ENCODE results near the gene LCK. TPM values are rescaled to one million over a fixed set of nuclear protein-coding genes. Genes with fewer than 3 reads are reported as not detected.

Gene LCK
- total and polyA plus RNA-seq, 2 donors (not counting 1 experiment from before 2014, with no cell fraction given): 22.3 to 23.8 TPM

DNA sequence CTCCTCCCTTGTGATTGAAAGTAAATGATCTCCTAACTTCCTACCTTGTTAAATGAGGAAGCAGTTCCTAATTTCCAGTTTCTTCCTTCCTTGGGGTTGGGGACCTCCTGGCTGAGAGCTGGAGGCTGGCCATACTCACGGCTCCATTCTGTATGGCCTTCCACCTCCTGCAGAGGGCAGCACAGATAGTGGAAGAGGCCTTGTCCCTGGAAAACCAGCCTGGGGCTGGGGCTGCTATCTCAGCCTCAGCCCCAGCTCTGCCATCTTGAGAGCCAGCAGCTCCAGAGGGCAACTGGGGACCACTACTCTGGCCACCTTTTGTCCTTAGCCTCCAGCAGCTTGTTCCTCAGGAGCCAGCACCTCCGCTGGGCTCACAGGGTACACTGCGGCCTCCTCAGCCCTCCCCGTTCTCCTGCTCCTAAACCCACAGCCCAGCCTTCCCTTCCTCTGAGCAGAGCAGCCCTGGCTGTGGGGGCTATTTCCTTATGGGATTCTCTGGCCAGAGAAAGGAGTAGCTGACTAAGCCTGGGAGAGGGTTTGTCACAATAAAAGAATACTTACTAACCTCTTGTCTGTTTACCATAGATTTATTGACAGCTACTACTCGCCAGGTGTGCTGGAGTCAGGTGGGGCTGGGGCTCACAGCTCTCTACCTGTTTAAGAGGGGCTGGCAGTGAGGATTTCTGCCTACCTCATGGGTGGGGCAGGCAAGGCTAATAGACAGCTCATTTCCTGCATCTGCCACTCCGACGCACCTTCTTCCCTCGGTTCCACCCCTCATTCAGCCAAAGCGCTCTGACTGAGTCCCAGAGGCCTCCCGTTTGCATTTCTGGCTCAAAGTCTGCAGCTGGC lies 35.2 kb upstream of the LCK start:
- Histone ChIP-seq H3K4me3 (ENCODE audit: control extremely low read depth in 1 of 5, extremely low read depth in 1 of 5, insufficient read depth in 1 of 5, low read depth in 2 of 5, low read length in 4 of 5) (no peak overlapping the region), H2AFZ (ENCODE audit: insufficient read depth, low read depth, low read length, poor library complexity, severe bottlenecking) (no peak overlapping the region), H4K20me1 (ENCODE audit: control insufficient read depth, insufficient read depth, low read length, poor library complexity, severe bottlenecking) (no peaks in the 10 kb centered on the region), H3K4me2 (replicated peaks; ENCODE audit: low read depth, low read length, poor library complexity, severe bottlenecking) (no peak overlapping the region), H3K4me1 (ENCODE audit: control insufficient read depth in 2 of 2, insufficient read depth in 2 of 2, low read length in 2 of 2) (peaks cover 6 to 12% of the 10 kb centered on the region in 2 donors), H3K9me3 (ENCODE audit: control extremely low read depth in 1 of 3, control insufficient read depth in 2 of 3, insufficient read depth in 1 of 3, low read length in 2 of 3) (no peaks in the 10 kb centered on the region), H3K36me3 (replicated peaks in 1 of 2; ENCODE audit: control extremely low read depth in 1 of 2, control insufficient read depth in 1 of 2, extremely low read depth in 1 of 2, insufficient read depth in 2 of 2, low read length in 1 of 2) (peaks cover 3 to 30% of the 10 kb centered on the region in 2 experiments), H3K27ac (ENCODE audit: low read length in 2 of 2) (no peak overlapping the region), H3K79me2 (ENCODE audit: control insufficient read depth, insufficient read depth, low read length) (peaks cover 23% of the 10 kb centered on the region), H3K9ac (ENCODE audit: low read length) (no peak overlapping the region), H3K27me3 (replicated peaks in 1 of 4; ENCODE audit: control extremely low read depth in 1 of 4, control insufficient read depth in 3 of 4, insufficient read depth in 4 of 4, low read length in 3 of 4) (no peaks in the 10 kb centered on the region)
- H3K4me1 Mint-ChIP-seq: peaks cover 13% of the 10 kb centered on the region
- intact Hi-C loops (cut with micrococcal nuclease): loop anchor here (1.0 to 2.0 kb wide), 2 partner anchors 119 to 198 kb away; no protein-coding TSS in a partner anchor
- H3K27ac Mint-ChIP-seq: no peak overlapping the region
- ChIA-PET POLR2A (interaction anchor here (0.6 to 1.2 kb wide), 4 partner anchors 10 to 144 kb away, joined by 3 to 6 read pairs (median 5); partner anchors contain the start of genes IQCC and LCK), CTCF (interaction anchor here (0.6 to 3.6 kb wide), 61 partner anchors 10 to 303 kb away, joined by 3 to 49 read pairs (median 5); partner anchors contain the start of genes BSDC1, CCDC28B, FAM167B and HDAC1)
- ATAC-seq (ENCODE audit: low read depth) (peak; percentile 81), DNase-seq (peak; percentile 70)
- H3K27me3 Mint-ChIP-seq: no peaks in the 10 kb centered on the region
- 88% methylated on average over 8 of the region's 10 CpGs for WGBS (ENCODE audit: insufficient coverage)
- H3K4me3 Mint-ChIP-seq: no peak overlapping the region
- no peaks in the 10 kb centered on the region for H3K9me3 Mint-ChIP-seq (ENCODE audit: insufficient read depth)
- TF ChIP-seq, protein P1, sequence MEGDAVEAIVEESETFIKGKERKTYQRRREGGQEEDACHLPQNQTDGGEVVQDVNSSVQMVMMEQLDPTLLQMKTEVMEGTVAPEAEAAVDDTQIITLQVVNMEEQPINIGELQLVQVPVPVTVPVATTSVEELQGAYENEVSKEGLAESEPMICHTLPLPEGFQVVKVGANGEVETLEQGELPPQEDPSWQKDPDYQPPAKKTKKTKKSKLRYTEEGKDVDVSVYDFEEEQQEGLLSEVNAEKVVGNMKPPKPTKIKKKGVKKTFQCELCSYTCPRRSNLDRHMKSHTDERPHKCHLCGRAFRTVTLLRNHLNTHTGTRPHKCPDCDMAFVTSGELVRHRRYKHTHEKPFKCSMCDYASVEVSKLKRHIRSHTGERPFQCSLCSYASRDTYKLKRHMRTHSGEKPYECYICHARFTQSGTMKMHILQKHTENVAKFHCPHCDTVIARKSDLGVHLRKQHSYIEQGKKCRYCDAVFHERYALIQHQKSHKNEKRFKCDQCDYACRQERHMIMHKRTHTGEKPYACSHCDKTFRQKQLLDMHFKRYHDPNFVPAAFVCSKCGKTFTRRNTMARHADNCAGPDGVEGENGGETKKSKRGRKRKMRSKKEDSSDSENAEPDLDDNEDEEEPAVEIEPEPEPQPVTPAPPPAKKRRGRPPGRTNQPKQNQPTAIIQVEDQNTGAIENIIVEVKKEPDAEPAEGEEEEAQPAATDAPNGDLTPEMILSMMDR (IDR thresholded peaks at IDR 0.05): peak; percentile 78
- no peak for TF ChIP-seq EZH2 (IDR thresholded peaks at IDR 0.05; ENCODE audit: borderline replicate concordance, insufficient read depth, low read depth, low read length, poor library complexity, severe bottlenecking)

DNA sequence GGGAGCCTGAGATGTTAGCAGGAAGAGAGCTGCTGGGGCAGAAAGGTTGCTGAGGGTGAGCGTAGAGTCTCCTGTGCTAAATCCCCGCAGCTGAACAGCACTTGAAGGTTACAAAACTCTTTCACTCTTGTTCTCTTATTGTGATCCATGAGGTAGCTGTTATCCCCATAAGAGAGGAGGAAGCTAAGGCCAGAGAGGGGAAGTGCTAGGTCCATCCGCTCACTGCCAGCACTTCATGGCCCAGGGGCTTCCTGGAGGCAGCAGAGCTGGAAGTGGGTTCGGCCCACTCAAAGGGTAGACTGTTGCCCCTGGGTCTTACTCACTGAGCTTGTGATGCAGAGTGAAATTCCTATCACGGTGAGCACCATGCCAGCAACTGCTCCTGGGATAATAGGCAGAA lies 34.5 kb upstream of the LCK start:
- H3K27me3 ChIP-seq (replicated peaks in 1 of 4; ENCODE audit: control extremely low read depth in 1 of 4, control insufficient read depth in 3 of 4, insufficient read depth in 4 of 4, low read length in 3 of 4): no peaks in the 10 kb centered on the region
- WGBS (ENCODE audit: insufficient coverage): 98% methylated on average over 4 of the region's 5 CpGs
- no peak overlapping the region for H3K4me2 ChIP-seq (replicated peaks; ENCODE audit: low read depth, low read length, poor library complexity, severe bottlenecking)
- intact Hi-C loops (cut with micrococcal nuclease): no loop called here
- H3K79me2 ChIP-seq (ENCODE audit: control insufficient read depth, insufficient read depth, low read length): peaks cover 28% of the 10 kb centered on the region
- ChIA-PET CTCF (interaction anchor here (0.6 to 3.6 kb wide), 36 partner anchors 10 to 303 kb away, joined by 3 to 49 read pairs (median 7); partner anchors contain the start of genes BSDC1, CCDC28B, FAM167B and HDAC1), POLR2A (interaction anchor here (0.6 kb wide), 1 partner anchor 21 kb away, joined by 5 read pairs; no protein-coding TSS in a partner anchor)
- Mint-ChIP-seq H3K27me3 (no peaks in the 10 kb centered on the region), H3K9me3 (ENCODE audit: insufficient read depth) (no peaks in the 10 kb centered on the region), H3K4me1 (peaks cover 20% of the 10 kb centered on the region), H3K27ac (no peak overlapping the region), H3K4me3 (no peak overlapping the region)
- no peak overlapping the region for H3K27ac ChIP-seq (ENCODE audit: low read length in 2 of 2)
- TF ChIP-seq EZH2 (IDR thresholded peaks at IDR 0.05; ENCODE audit: borderline replicate concordance, insufficient read depth, low read depth, low read length, poor library complexity, severe bottlenecking): no peak
- TF ChIP-seq, protein P1 (IDR thresholded peaks at IDR 0.05): no peak
- H3K9ac ChIP-seq (ENCODE audit: low read length): no peak overlapping the region
- H4K20me1 ChIP-seq (ENCODE audit: control insufficient read depth, insufficient read depth, low read length, poor library complexity, severe bottlenecking): no peaks in the 10 kb centered on the region
- peaks cover 3 to 30% of the 10 kb centered on the region in 2 experiments for H3K36me3 ChIP-seq (replicated peaks in 1 of 2; ENCODE audit: control extremely low read depth in 1 of 2, control insufficient read depth in 1 of 2, extremely low read depth in 1 of 2, insufficient read depth in 2 of 2, low read length in 1 of 2)
- H3K4me3 ChIP-seq (ENCODE audit: control extremely low read depth in 1 of 5, extremely low read depth in 1 of 5, insufficient read depth in 1 of 5, low read depth in 2 of 5, low read length in 4 of 5): no peak overlapping the region
- no peaks in the 10 kb centered on the region for H3K9me3 ChIP-seq (ENCODE audit: control extremely low read depth in 1 of 3, control insufficient read depth in 2 of 3, insufficient read depth in 1 of 3, low read length in 2 of 3)
- peaks cover 13 to 20% of the 10 kb centered on the region in 2 donors for H3K4me1 ChIP-seq (ENCODE audit: control insufficient read depth in 2 of 2, insufficient read depth in 2 of 2, low read length in 2 of 2)
- no peak overlapping the region for H2AFZ ChIP-seq (ENCODE audit: insufficient read depth, low read depth, low read length, poor library complexity, severe bottlenecking)
- ATAC-seq (ENCODE audit: low read depth) (no peak), DNase-seq (no peak)

Measured in B cell (primary cell).